GM23248 (cell line): ENCODE results near the gene ADCY10.

Experiments
- EZH2 ChIP-seq: fragments of 200-600 bp; sonication (generic); IDR thresholded peaks from 2 replicates; pipeline ENCODE4 v1.6.1; 2018; ENCODE audit warnings: antibody characterized with exemption, mild to moderate bottlenecking; ENCODE audit not compliant: insufficient read depth, poor library complexity, severe bottlenecking
- EZH2phosphoT487 ChIP-seq: fragments of 200-600 bp; sonication (generic); IDR thresholded peaks from 2 replicates; pipeline ENCODE4 v1.6.1; 2018; ENCODE audit warnings: antibody characterized with exemption, moderate library complexity, mild to moderate bottlenecking, low read depth; ENCODE audit not compliant: insufficient read depth

DNA sequence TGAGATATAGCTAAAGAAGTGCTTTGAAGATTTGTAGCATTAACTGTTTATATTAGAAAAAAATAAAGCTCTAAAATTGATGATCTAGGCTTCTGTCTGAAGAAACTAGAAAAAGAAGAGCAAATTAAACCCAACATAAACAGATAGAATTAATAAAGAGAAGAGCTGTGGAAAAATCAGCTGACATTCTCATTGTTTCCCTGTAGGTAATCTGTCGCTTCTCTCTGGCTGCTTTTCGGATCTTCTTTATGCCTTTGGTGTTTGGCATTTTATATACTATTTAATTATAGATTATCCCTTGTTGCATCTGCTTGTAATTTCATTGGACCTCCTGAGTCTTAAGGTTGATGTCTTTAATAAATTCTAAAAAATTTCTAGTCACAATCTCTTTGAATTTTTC, 132.4 kb downstream of the ADCY10 start:
- no peak for TF ChIP-seq EZH2phosphoT487
- no peak for TF ChIP-seq EZH2
